ENCODE data around the gene LRCH3.

The LRCH3 gene

GRCh38 chr3:197835509-197835908 lies 44.5 kb downstream of the LRCH3 start:
- no peak overlapping the region for H3K4me3 ChIP-seq (ENCODE audit: low read depth, low read length)
- no peak for DNase-seq (ENCODE audit: low read depth, low spot score)
- ChIA-PET CTCF (no interaction called here), POLR2A (no interaction called here)
- TF ChIP-seq CTCF (IDR thresholded peaks at IDR 0.05; ENCODE audit: insufficient read depth, low read length, missing control alignments): no peak

- ChIA-PET CTCF (no interaction called here), POLR2A (no interaction called here)
- no peak for DNase-seq (ENCODE audit: low read depth, low spot score)
- no peak for TF ChIP-seq CTCF (IDR thresholded peaks at IDR 0.05; ENCODE audit: insufficient read depth, low read length, missing control alignments)
- no peak overlapping the region for H3K4me3 ChIP-seq (ENCODE audit: low read depth, low read length)
Observed at GRCh38 chr3:197836244-197836643, 45.2 kb downstream of the LRCH3 start.

- POLR2A ChIA-PET: no interaction called here
- no peak for TF ChIP-seq CTCF (IDR thresholded peaks at IDR 0.05; ENCODE audit: insufficient read depth, low read length, missing control alignments)
- DNase-seq (ENCODE audit: low read depth, low spot score): no peak
- CTCF ChIA-PET: no interaction called here
- H3K4me3 ChIP-seq (ENCODE audit: low read depth, low read length): no peak overlapping the region
Observed at GRCh38 chr3:197837282-197837681, 46.2 kb downstream of the LRCH3 start.

- POLR2A ChIA-PET: interaction anchor here (0.7 kb wide), 1 partner anchor 18 kb away, joined by 3 read pairs; no protein-coding TSS in a partner anchor
- no peak overlapping the region for H3K4me3 ChIP-seq (ENCODE audit: low read depth, low read length)
- no peak for TF ChIP-seq CTCF (IDR thresholded peaks at IDR 0.05; ENCODE audit: insufficient read depth, low read length, missing control alignments)
- DNase-seq (ENCODE audit: low read depth, low spot score): no peak
- CTCF ChIA-PET: no interaction called here
Observed at GRCh38 chr3:197841789-197842188, 50.7 kb downstream of the LRCH3 start.

- POLR2A ChIA-PET: no interaction called here
- no peak overlapping the region for H3K4me3 ChIP-seq (ENCODE audit: low read depth, low read length)
- CTCF ChIA-PET: no interaction called here
- TF ChIP-seq CTCF (IDR thresholded peaks at IDR 0.05; ENCODE audit: insufficient read depth, low read length, missing control alignments): no peak
- no peak for DNase-seq (ENCODE audit: low read depth, low spot score)
Observed at GRCh38 chr3:197846491-197846890, 55.4 kb downstream of the LRCH3 start.

- DNase-seq (ENCODE audit: low read depth, low spot score): no peak
- TF ChIP-seq CTCF (IDR thresholded peaks at IDR 0.05; ENCODE audit: insufficient read depth, low read length, missing control alignments): no peak
- POLR2A ChIA-PET: no interaction called here
- CTCF ChIA-PET: no interaction called here
- H3K4me3 ChIP-seq (ENCODE audit: low read depth, low read length): peak overlapping the region; percentile 27
Observed at GRCh38 chr3:197847866-197848401, 56.9 kb downstream of the LRCH3 start.

All from AG04449 (cell line).